NCI-H1417 (cell line): ENCODE measurements around the gene NCKAP5.

ENCODE experiments used
- DNase-seq, 3 experiments: peaks; one replicate each; lab custom pipeline; 2025; lab: John Stamatoyannopoulos, UW

The NCKAP5 gene

DNA sequence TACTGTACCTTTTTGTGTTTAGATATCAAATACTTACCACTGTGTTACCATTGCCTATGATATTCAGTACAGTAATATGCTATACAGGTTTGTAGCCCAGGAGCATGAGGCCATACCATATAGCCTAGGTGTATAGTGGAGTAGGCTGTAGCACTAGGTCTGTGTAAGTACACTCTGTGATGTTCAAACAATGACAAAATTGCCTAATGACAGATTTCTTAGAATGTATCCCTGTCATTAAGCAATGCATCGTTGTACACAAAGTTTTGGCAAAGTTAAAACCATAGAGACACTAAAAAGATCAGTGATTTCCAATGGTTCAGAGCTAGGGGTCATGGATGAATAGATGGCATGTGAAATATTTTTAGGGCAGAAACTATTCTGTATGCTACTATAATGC lies 415.5 kb downstream of the NCKAP5 start:
- no peak for DNase-seq

- DNase-seq: no peak
These were observed 420.1 kb downstream of the NCKAP5 start for GRCh38 chr2:133148187-133148586.

- DNase-seq: peak in 1 of 3 experiments; percentile 0
These were observed 421.4 kb downstream of the NCKAP5 start for GRCh38 chr2:133146893-133147292.

DNA sequence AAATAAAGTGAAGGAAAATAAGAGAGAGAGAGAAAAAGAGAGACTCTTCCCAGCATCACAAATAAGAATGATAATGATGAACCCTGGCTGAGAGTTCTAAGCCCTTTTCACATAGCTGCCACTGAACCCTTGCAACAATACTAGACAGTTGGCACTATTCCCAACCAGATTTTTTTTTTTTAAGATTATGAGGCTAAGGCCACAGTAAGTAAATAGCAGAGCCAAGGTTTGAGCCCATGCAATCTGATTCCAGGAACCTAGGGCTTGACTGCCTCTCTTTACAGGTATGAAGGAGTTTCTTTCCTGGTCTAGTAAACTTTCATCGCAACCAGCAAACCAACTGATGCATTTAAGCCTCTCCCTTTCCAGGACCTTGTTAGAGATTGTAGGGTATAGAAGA lies 424.6 kb downstream of the NCKAP5 start:
- DNase-seq: peak in 1 of 3 experiments; percentile 44

GRCh38 chr2:133142087-133142486 lies 426.2 kb downstream of the NCKAP5 start:
- DNase-seq: no peak

DNA sequence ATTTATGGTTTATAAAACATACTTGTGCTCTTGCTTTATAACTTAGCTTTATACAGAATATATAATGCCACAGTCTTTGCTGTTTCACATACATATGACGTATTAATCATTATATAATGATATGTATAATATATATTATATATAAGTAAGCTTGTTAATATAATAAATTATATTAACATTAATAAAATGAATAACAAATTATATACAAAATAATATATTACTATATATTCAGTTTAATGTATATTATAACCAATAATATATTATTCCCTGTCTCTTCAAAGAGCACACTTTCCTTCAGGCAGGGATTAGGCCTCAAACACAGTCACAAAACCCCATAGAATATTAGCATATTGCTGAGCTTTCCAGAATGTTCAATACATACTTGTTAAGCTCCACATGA lies 427.6 kb downstream of the NCKAP5 start:
- DNase-seq: no peak

- DNase-seq: peak in 1 of 3 experiments; percentile 0
These were observed 428.3 kb downstream of the NCKAP5 start for GRCh38 chr2:133139847-133140533.

- no peak for DNase-seq
These were observed 429.6 kb downstream of the NCKAP5 start for GRCh38 chr2:133138693-133139092.

- peak in 1 of 3 experiments; percentile 47 for DNase-seq
These were observed 433.1 kb downstream of the NCKAP5 start for GRCh38 chr2:133135035-133135654.

DNA sequence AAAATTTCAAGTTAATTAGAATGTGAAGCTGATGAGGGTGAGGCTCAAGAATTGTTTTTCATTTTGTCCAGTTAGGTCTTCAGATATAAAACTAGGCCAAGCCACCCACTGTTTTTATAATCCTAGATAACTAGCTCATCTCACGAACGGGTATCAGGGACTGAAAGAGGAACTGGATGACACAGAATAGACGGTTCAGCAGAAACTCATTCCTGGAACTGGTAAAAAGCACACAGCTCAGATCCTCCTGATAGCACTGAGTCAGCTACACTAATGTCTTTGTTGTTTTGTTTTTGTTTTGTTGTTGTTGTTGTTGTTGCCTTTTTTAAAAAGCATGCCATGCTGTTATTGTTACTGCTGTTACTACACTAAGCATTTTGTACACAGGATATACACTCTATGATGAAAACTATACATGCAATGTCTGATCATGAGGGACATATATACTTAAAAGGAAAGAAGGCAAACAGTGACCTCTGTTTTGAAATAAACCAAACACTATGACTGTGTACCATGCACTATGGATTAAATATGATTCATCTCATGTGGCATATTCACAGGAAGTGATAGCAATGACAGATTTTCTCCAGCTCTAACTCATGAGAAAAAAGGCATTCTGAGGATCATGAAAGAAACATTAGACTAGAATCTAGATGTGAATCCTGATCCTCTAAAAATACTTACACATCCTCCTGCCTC lies 437.6 kb downstream of the NCKAP5 start:
- no peak for DNase-seq

DNA sequence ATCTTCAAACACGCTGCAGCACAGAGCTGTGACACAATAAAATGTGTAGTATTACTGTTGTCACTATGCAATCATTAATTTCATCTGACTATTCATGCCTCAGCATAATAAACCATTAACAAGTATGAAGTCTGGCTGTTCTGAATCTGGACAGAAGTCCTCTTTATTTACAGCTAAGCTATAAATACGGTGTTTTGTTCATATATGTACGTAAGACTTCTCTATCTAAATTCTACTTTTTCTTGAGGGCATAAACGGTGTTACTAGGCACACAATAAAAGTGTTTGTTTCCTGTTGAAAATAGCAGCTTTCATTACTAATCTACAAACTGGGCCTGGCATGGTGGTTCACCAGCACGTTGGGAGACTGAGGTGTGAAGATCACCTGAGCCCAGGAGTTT lies 443.8 kb downstream of the NCKAP5 start:
- DNase-seq: no peak

DNA sequence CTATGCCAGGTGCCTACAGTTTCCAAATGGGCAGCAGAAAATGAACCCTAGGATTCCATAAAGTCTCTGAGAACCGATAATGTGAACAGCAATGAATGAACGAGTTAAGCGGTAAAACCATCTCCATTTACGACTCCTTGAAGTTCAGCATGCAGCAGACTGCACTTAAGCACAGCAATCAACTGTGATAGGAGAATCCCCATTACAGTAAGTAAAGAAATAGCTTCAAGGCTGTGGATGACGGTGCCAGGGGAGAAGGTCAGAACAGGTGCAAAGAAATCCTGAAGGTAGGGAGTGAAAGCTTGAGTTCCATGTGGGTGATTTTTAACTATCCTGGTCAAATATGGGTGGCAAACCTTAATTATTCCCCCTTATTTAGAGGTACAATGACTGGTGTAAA lies 444.4 kb downstream of the NCKAP5 start:
- DNase-seq: peak in 2 of 3 experiments; percentile 0 to 51

DNA sequence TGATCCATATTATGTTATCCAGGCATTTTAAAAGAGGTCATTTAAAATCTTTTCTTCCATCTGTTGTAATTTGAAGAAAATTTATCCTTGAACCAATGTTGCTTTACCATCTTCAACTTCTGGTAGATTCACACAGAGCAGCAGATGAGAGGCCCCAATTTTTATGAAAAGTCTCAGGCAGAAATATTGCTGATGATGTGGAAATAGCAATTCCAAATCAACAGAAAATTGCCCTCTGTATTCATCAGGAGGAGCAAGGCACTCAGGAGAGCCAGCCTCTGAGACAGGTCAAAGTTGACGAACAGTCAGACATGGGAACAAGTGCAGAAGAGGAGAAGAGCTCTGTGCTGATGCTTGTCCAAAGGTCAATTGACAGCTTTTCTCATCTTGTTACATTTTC lies 444.9 kb downstream of the NCKAP5 start:
- peak in 1 of 3 experiments; percentile 45 for DNase-seq

DNA sequence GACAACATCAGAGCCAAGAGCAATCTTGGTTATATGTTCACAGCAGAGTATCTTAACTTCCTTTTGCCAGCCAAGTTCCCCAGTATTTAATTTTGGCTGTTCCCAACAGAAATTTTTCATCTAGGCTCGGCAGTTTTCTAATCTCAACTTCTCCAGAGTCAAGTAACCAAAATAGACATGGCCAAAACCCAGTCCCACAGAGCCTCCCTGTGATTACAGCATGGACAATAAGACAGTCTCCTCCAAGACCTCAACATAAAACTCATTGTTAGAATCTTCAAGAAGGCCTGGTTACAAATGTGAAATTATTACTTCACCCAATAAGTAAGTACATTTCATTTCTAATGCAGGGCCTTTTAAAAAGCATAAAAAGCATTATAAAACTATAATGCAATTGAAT lies 445.7 kb downstream of the NCKAP5 start:
- DNase-seq: no peak

GRCh38 chr2:133120310-133120709 lies 448.0 kb downstream of the NCKAP5 start:
- no peak for DNase-seq

DNA sequence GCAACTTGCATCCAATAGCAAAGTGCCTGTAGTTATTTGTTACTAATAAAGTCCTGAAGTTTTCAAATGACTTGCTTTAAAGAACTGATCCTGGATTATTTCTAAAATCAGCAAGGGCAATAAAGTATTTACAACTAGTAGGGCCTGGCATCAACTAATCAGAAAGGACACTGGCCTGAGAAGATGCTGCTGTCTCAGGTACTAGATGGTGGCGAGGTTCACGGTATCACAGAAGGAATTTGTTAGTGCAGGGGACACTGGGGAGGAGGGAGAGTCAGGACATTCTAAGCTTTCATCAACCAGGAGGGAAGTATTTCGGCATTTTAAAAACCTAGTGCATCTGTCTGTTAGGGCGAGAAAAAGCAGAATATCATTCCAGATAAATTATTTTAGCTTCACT lies 458.1 kb downstream of the NCKAP5 start:
- no peak for DNase-seq

GRCh38 chr2:133109772-133110171 lies 458.5 kb downstream of the NCKAP5 start:
- no peak for DNase-seq

- DNase-seq: no peak
These were observed 461.0 kb downstream of the NCKAP5 start for GRCh38 chr2:133107058-133107815.

- DNase-seq: no peak
These were observed 463.4 kb downstream of the NCKAP5 start for GRCh38 chr2:133104871-133105270.

DNA sequence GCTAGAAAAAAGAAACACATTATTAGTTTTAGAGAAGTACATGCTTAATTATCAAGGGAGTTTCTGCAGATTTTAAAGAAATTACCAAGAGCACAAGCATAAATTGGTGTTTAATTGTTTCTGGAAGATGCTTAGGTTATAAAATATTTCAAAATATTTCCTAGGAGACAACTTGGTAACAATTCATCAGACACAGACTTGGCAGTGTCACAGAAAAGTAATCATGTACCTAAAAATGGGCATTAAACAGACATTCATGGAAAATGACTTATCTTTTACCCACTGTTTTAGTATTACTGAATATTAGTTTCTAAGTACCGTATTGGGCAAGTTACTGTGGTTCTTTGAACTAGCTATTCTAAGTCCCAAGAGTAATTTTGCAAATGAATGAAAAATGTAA lies 469.5 kb downstream of the NCKAP5 start:
- DNase-seq: no peak

DNA sequence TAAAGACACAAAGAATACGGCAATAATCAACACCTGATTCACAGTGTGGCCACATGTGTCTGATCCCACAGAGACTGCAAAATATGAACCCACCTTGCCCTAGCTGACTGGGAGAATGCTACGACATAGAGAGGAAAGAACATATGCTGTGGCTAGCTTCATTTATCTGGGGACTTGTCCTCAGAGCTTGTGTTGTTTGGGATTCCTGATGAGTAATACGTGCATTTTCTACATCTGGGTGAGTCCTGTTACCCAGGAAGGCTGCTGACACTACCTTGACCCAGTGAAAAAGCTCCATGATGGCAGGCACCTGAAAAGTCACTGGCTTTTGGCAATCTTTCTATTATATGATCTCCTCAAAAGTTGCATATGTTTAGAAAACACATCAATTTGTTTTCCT lies 470.6 kb downstream of the NCKAP5 start:
- DNase-seq: no peak

- DNase-seq: no peak
These were observed 475.7 kb downstream of the NCKAP5 start for GRCh38 chr2:133092571-133092970.
